CD4-positive, alpha-beta T cell (primary cell): Measurements from ENCODE around the gene ZBTB43. TPM values are rescaled to one million over a fixed set of nuclear protein-coding genes. Genes with fewer than 3 reads are reported as not detected.

Experiments
- ATAC-seq: fragments of 200-7000 bp; cut with Tn5 transposase; one replicate; pipeline ENCODE4 v1.10.0; 2022; ENCODE audit warnings: mild to moderate bottlenecking; ENCODE audit not compliant: poor library complexity
- CTCF ChIA-PET: fragments of 350-600 bp; sonication (Branson Sonifier 250); formaldehyde crosslinking; loops from one replicate; lab custom pipeline; 2021; ENCODE audit warnings: antibody characterized with exemption, inconsistent platforms; lab: Charles Lee
- POLR2A ChIA-PET: fragments of 350-600 bp; sonication (Branson Sonifier 250); formaldehyde crosslinking; loops from one replicate; lab custom pipeline; 2021; ENCODE audit warnings: antibody characterized with exemption, inconsistent platforms; lab: Charles Lee
- DNase-seq, 14 experiments: peaks; one replicate each; pipeline ENCODE4 v3.0.0-alpha.2; 2013 to 2020; ENCODE audit warnings: mixed read lengths in 2 of 14
- H3K27ac ChIP-seq, 2 donors: one replicate each; pipeline versions ENCODE4 v1.5.1 to v1.7.0; 2013; ENCODE audit warnings: low read length in 2 of 2, low read depth in 1 of 2, mild to moderate bottlenecking in 1 of 2
- H3K27me3 ChIP-seq, 2 experiments: 1 replicate in 1 of 2; 2 replicates in 1 of 2; pipeline versions ENCODE4 v1.6.1 to v1.7.0; 2013; ENCODE audit warnings: low read length in 2 of 2, control low read depth in 1 of 2, mild to moderate bottlenecking in 1 of 2, moderate library complexity in 1 of 2; ENCODE audit not compliant: insufficient read depth in 2 of 2, control insufficient read depth in 1 of 2
- H3K36me3 ChIP-seq: one replicate; pipeline ENCODE4 v1.6.1; 2013; ENCODE audit warnings: low read length, control low read depth; ENCODE audit not compliant: insufficient read depth
- H3K4me1 ChIP-seq: one replicate; pipeline ENCODE4 v1.6.1; 2013; ENCODE audit warnings: low read length, control low read depth; ENCODE audit not compliant: insufficient read depth
- H3K4me3 ChIP-seq: one replicate; pipeline ENCODE4 v1.5.1; 2013; ENCODE audit warnings: mild to moderate bottlenecking, low read length, moderate library complexity
- H3K9me3 ChIP-seq, 2 experiments: 1 replicate in 1 of 2; 2 replicates in 1 of 2; pipeline versions ENCODE4 v1.6.1 to v1.7.0; 2013; ENCODE audit warnings: low read length in 2 of 2, mild to moderate bottlenecking in 2 of 2, control low read depth in 1 of 2, moderate library complexity in 1 of 2; ENCODE audit not compliant: control insufficient read depth in 1 of 2, insufficient read depth in 1 of 2
- H3K27ac Mint-ChIP-seq: one replicate; pipeline ENCODE4 v1.8.0; 2020; ENCODE audit warnings: mixed read lengths
- H3K27me3 Mint-ChIP-seq: one replicate; pipeline ENCODE4 v1.8.0; 2021; ENCODE audit warnings: mixed read lengths
- H3K36me3 Mint-ChIP-seq: one replicate; pipeline ENCODE4 v1.8.0; 2021; ENCODE audit warnings: low read depth, mixed read lengths
- H3K4me1 Mint-ChIP-seq: one replicate; pipeline ENCODE4 v1.8.0; 2021; ENCODE audit warnings: low read depth, mixed read lengths
- H3K4me3 Mint-ChIP-seq: one replicate; pipeline ENCODE4 v1.8.0; 2020; ENCODE audit warnings: mild to moderate bottlenecking, mixed read lengths
- H3K9me3 Mint-ChIP-seq: one replicate; pipeline ENCODE4 v1.8.0; 2020; ENCODE audit warnings: mixed read lengths
- intact Hi-C, 2 experiments: fragments of 100-400 bp; cut with DNase I in 1 of 2; cut with micrococcal nuclease in 1 of 2; formaldehyde crosslinking; loops; one replicate each; pipeline versions ENCODE4 v1.15.1 to v1.9.0; 2023 to 2025; cut with DNase I, micrococcal nuclease
- total RNA-seq, 174 experiments: library from RNA in 2 of 174; stranded (reverse) in 2 of 174; gene quantifications; one replicate each; pipeline ENCODE4 v1.2.3 and lab custom pipeline; 2021 to 2026
- TF ChIP-seq, protein P1 (sequence below): fragments of 200-600 bp; IDR thresholded peaks from one replicate; pipeline ENCODE4 v1.8.0; 2022; ENCODE audit warnings: antibody characterized with exemption, mild to moderate bottlenecking

The ZBTB43 gene
- total RNA-seq, 2 experiments from 2014 or later: 47.7 to 50.8 TPM

- CTCF ChIA-PET: no interaction called here
- Histone ChIP-seq H3K36me3 (peaks cover 39% of the 10 kb centered on the region), H3K4me1 (peaks cover 3% of the 10 kb centered on the region), H3K27ac (no peak overlapping the region), H3K9me3 (no peaks in the 10 kb centered on the region), H3K27me3 (no peaks in the 10 kb centered on the region), H3K4me3 (no peak overlapping the region)
- no peak for DNase-seq
- Mint-ChIP-seq H3K9me3 (no peaks in the 10 kb centered on the region), H3K27me3 (no peaks in the 10 kb centered on the region), H3K4me1 (peaks cover 19% of the 10 kb centered on the region), H3K4me3 (no peak overlapping the region), H3K27ac (no peak overlapping the region), H3K36me3 (peaks cover 50% of the 10 kb centered on the region)
- POLR2A ChIA-PET: no interaction called here
- TF ChIP-seq, protein P1, sequence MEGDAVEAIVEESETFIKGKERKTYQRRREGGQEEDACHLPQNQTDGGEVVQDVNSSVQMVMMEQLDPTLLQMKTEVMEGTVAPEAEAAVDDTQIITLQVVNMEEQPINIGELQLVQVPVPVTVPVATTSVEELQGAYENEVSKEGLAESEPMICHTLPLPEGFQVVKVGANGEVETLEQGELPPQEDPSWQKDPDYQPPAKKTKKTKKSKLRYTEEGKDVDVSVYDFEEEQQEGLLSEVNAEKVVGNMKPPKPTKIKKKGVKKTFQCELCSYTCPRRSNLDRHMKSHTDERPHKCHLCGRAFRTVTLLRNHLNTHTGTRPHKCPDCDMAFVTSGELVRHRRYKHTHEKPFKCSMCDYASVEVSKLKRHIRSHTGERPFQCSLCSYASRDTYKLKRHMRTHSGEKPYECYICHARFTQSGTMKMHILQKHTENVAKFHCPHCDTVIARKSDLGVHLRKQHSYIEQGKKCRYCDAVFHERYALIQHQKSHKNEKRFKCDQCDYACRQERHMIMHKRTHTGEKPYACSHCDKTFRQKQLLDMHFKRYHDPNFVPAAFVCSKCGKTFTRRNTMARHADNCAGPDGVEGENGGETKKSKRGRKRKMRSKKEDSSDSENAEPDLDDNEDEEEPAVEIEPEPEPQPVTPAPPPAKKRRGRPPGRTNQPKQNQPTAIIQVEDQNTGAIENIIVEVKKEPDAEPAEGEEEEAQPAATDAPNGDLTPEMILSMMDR: no peak
- intact Hi-C loops: no loop called here
- ATAC-seq: no peak
These were observed 33.4 kb downstream of the ZBTB43 start for GRCh38 chr9:126838055-126838811.

- Mint-ChIP-seq H3K27ac (no peak overlapping the region), H3K9me3 (no peaks in the 10 kb centered on the region), H3K4me3 (no peak overlapping the region), H3K4me1 (peaks cover 19% of the 10 kb centered on the region), H3K27me3 (no peaks in the 10 kb centered on the region), H3K36me3 (peaks cover 44% of the 10 kb centered on the region)
- Histone ChIP-seq H3K27ac (no peak overlapping the region), H3K4me3 (no peak overlapping the region), H3K27me3 (no peaks in the 10 kb centered on the region), H3K9me3 (no peaks in the 10 kb centered on the region), H3K4me1 (peaks cover 3% of the 10 kb centered on the region), H3K36me3 (peaks cover 34% of the 10 kb centered on the region)
- ChIA-PET CTCF (no interaction called here), POLR2A (no interaction called here)
- DNase-seq (no peak), ATAC-seq (no peak)
- intact Hi-C loops: no loop called here
- TF ChIP-seq, protein P1: no peak
These were observed 34.1 kb downstream of the ZBTB43 start for GRCh38 chr9:126838895-126839294.

- Mint-ChIP-seq H3K36me3 (peaks cover 40% of the 10 kb centered on the region), H3K9me3 (no peaks in the 10 kb centered on the region), H3K27ac (no peak overlapping the region), H3K4me1 (peaks cover 16% of the 10 kb centered on the region), H3K4me3 (no peak overlapping the region), H3K27me3 (no peaks in the 10 kb centered on the region)
- no peak overlapping the region for H3K4me3 ChIP-seq
- H3K27ac ChIP-seq: no peak overlapping the region
- peaks cover 3% of the 10 kb centered on the region for H3K4me1 ChIP-seq
- POLR2A ChIA-PET: no interaction called here
- H3K27me3 ChIP-seq: no peaks in the 10 kb centered on the region
- DNase-seq (no peak), ATAC-seq (no peak)
- TF ChIP-seq, protein P1: no peak
- intact Hi-C loops: no loop called here
- no peaks in the 10 kb centered on the region for H3K9me3 ChIP-seq
- H3K36me3 ChIP-seq: peaks cover 29% of the 10 kb centered on the region
- CTCF ChIA-PET: no interaction called here
These were observed 34.5 kb downstream of the ZBTB43 start for GRCh38 chr9:126839301-126839700.
